ENCODE data around the gene RPS14. TPM values are rescaled to one million over a fixed set of nuclear protein-coding genes. Genes with fewer than 3 reads are reported as not detected.
A peak's percentile ranks its signal among the peaks of the same experiment; 100 is the strongest.

The RPS14 gene
- total and polyA plus RNA-seq, 2 of the 8 experiments (the other 6 are each of a cell fraction or from before 2014, with no cell fraction given) = 2,548 to 6,423 TPM

- H2BK12ac ChIP-seq (ENCODE audit: low read depth, low read length) = peak overlapping the region; percentile 98; the same call in 1 of the 2 replicates
- 41% methylated on average over 22 of the region's 36 CpGs; no CpG with 5 or more reads in 1 of the 2 experiments for WGBS, 2 experiments (ENCODE audit: extremely low coverage in 1 of 2, insufficient coverage in 1 of 2, insufficient read length in 1 of 2, insufficient replicate concordance in 2 of 2, low coverage in 1 of 2, low lambda C conversion rate in 2 of 2, missing lambda C conversion rate in 1 of 2)
- peak overlapping the region; percentile 61; the same call in 1 of the 2 replicates for H2BK5ac ChIP-seq (ENCODE audit: low read depth, low read length)
- no peak overlapping the region for H2AFZ ChIP-seq (ENCODE audit: low read length)
- H3K4me1 ChIP-seq (replicated peaks in 1 of 4; ENCODE audit: control insufficient read depth in 3 of 4, insufficient read depth in 4 of 4, low read length in 3 of 4) = peaks cover 4 to 20% (median 9%) of the 10 kb centered on the region in 4 experiments
- ChIA-PET POLR2A (ENCODE audit: partially characterized antibody) (interaction anchor here (0.9 to 5.2 kb wide), 8 partner anchors 9 to 86 kb away, joined by 3 to 51 read pairs (median 4); partner anchors contain the start of gene RPS14), CTCF (ENCODE audit: partially characterized antibody) (interaction anchor here (0.6 to 13.5 kb wide), 38 partner anchors 9 to 389 kb away, joined by 3 to 209 read pairs (median 4); partner anchors contain the start of genes NDST1, RPS14 and SYNPO)
- H2BK20ac ChIP-seq (ENCODE audit: low read length) = peak overlapping the region; percentile 80
- H4K5ac ChIP-seq (ENCODE audit: insufficient read length, low read depth, low read length) = peak overlapping the region; percentile 64
- H3K18ac ChIP-seq (ENCODE audit: extremely low read depth, low read length) = peak overlapping the region; percentile 60
- H3K79me1 ChIP-seq (ENCODE audit: low read depth, low read length) = no peaks in the 10 kb centered on the region
- no peaks in the 10 kb centered on the region for H3K9me3 ChIP-seq (ENCODE audit: insufficient read depth in 2 of 2, low read depth in 1 of 2, low read length in 1 of 2)
- H3K9ac ChIP-seq (replicated peaks in 1 of 4; ENCODE audit: extremely low read depth in 1 of 4, low read depth in 3 of 4, low read length in 3 of 4) = no peak overlapping the region
- peak overlapping the region in 1 of 4 experiments; percentile 47; a peak in 2 of 8 replicates for H3K4me3 ChIP-seq (ENCODE audit: extremely low read depth in 1 of 4, insufficient read depth in 2 of 4, low read depth in 3 of 4, low read length in 4 of 4)
- H3K23me2 ChIP-seq (ENCODE audit: low read depth, low read length) = no peaks in the 10 kb centered on the region
- no peak overlapping the region for H3K14ac ChIP-seq (ENCODE audit: insufficient read length)
- H3K36me3 ChIP-seq (ENCODE audit: control insufficient read depth in 2 of 4, insufficient read depth in 4 of 4, low read length in 3 of 4) = no peaks in the 10 kb centered on the region
- no peak overlapping the region for H3K27ac ChIP-seq (ENCODE audit: low read depth, low read length)
- H2AK5ac ChIP-seq (ENCODE audit: low read depth, low read length) = no peak overlapping the region
- H4K91ac ChIP-seq (replicated peaks; ENCODE audit: insufficient read length, low read length) = peak overlapping the region; percentile 76
- H3K27me3 ChIP-seq (replicated peaks in 1 of 4; ENCODE audit: control insufficient read depth in 3 of 4, extremely low read depth in 1 of 4, insufficient read depth in 3 of 4, low read length in 3 of 4) = no peaks in the 10 kb centered on the region
- no peak overlapping the region for H3K4ac ChIP-seq (replicated peaks; ENCODE audit: insufficient read length, low read depth, low read length)
- peak overlapping the region in 1 of 2 experiments; percentile 51; a peak in 2 of 4 replicates for H3K4me2 ChIP-seq (ENCODE audit: insufficient read depth in 1 of 2, low read depth in 2 of 2, low read length in 2 of 2)
- no peak overlapping the region for H2BK120ac ChIP-seq (replicated peaks; ENCODE audit: low read depth, low read length)
- H4K20me1 ChIP-seq (replicated peaks in 1 of 2; ENCODE audit: control insufficient read depth in 1 of 2, insufficient read depth in 2 of 2, low read length in 2 of 2) = no peaks in the 10 kb centered on the region
- H3K79me2 ChIP-seq (ENCODE audit: control insufficient read depth in 1 of 2, insufficient read depth in 2 of 2, low read length in 2 of 2) = no peaks in the 10 kb centered on the region
- peak overlapping the region; percentile 90 for H4K8ac ChIP-seq (ENCODE audit: extremely low read depth, insufficient read depth, low read length)
- H3K23ac ChIP-seq (ENCODE audit: insufficient read length) = no peak overlapping the region
- DNase-seq (ENCODE audit: low read depth in 1 of 2, low spot score in 2 of 2) (peak in 1 of 2 experiments; percentile 99), FAIRE-seq (no peak)
- H2BK15ac ChIP-seq (ENCODE audit: low read length) = peak overlapping the region; percentile 90; the same call in 1 of the 2 replicates
- H3K56ac ChIP-seq (replicated peaks; ENCODE audit: insufficient read length, low read depth, low read length) = no peak overlapping the region
- no peak for TF ChIP-seq NANOG (IDR thresholded peaks at IDR 0.05; ENCODE audit: insufficient read depth, low read depth, low read length, poor library complexity, severe bottlenecking)
- no peak for TF ChIP-seq SP1 (IDR thresholded peaks at IDR 0.05; ENCODE audit: low read depth, low read length)
- TF ChIP-seq SIN3A (conservative IDR thresholded peaks at IDR 0.05 in 1 of 2, IDR thresholded peaks at IDR 0.05 in 1 of 2; ENCODE audit: low read depth in 1 of 2, low read length in 2 of 2) = peak in 1 of 2 experiments; percentile 70; a peak in 1 of 4 replicates
- peak; percentile 89 to 91 for TF ChIP-seq RAD21 (IDR thresholded peaks at IDR 0.05 in 1 of 2, conservative IDR thresholded peaks at IDR 0.05 in 1 of 2; ENCODE audit: low read depth in 2 of 2, low read length in 2 of 2)
- TF ChIP-seq HDAC2 (IDR thresholded peaks at IDR 0.05; ENCODE audit: borderline replicate concordance in 1 of 2, low read depth in 2 of 2, low read length in 2 of 2) = peak in 1 of 2 experiments; percentile 89; a peak in 1 of 4 replicates
- TF ChIP-seq TEAD4 (IDR thresholded peaks at IDR 0.05; ENCODE audit: low read depth, low read length) = peak; percentile 64
- no peak for TF ChIP-seq GABPA (IDR thresholded peaks at IDR 0.05; ENCODE audit: borderline replicate concordance, insufficient read depth, low read length)
- no peak for TF ChIP-seq BRCA1 (IDR thresholded peaks at IDR 0.05; ENCODE audit: low read depth, low read length)
- no peak for TF ChIP-seq SIX5 (IDR thresholded peaks at IDR 0.05; ENCODE audit: low read depth, low read length)
- TF ChIP-seq KDM5A (IDR thresholded peaks at IDR 0.05; ENCODE audit: low read length) = peak; percentile 76; the same call in 1 of the 2 replicates
These were observed 9.4 kb upstream of the RPS14 start for GRCh38 chr5:150458802-150459557.
